Psoas muscle (tissue), 8 donors: ENCODE measurements around the gene OCIAD2. TPM values are rescaled to one million over a fixed set of nuclear protein-coding genes. Genes with fewer than 3 reads are reported as not detected.
A peak's percentile ranks its signal among the peaks of the same experiment; 100 is the strongest.

Experiments used
- ATAC-seq, 4 donors: fragments of 200-7000 bp; cut with Tn5 transposase; one replicate each; pipeline ENCODE4 v1.9.1; 2020; ENCODE audit warnings: moderate library complexity in 3 of 4, mild to moderate bottlenecking in 2 of 4
- DNase-seq, 2 donors: peaks; one replicate each; pipeline ENCODE4 v3.0.0-alpha.2; 2020
- H3K27ac ChIP-seq: fragments of 200-600 bp; one replicate; pipeline ENCODE4 v1.8.0; 2022
- H3K27me3 ChIP-seq, 3 donors: fragments of 200-600 bp in 1 of 3; one replicate each; pipeline versions ENCODE4 v1.6.1 to v1.8.0; 2013 to 2022; ENCODE audit warnings: low read length in 2 of 3, mild to moderate bottlenecking in 2 of 3, moderate library complexity in 1 of 3; ENCODE audit not compliant: insufficient read depth in 3 of 3
- H3K36me3 ChIP-seq, 2 donors: fragments of 200-600 bp in 1 of 2; one replicate each; pipeline versions ENCODE4 v1.6.1 to v1.8.0; 2013 to 2022; ENCODE audit warnings: low read depth in 1 of 2, mild to moderate bottlenecking in 1 of 2, moderate library complexity in 1 of 2; ENCODE audit not compliant: insufficient read depth in 1 of 2
- H3K4me1 ChIP-seq: fragments of 200-600 bp; one replicate; pipeline ENCODE4 v1.8.0; 2022
- H3K4me3 ChIP-seq: fragments of 200-600 bp; one replicate; pipeline ENCODE4 v1.8.0; 2022; ENCODE audit warnings: mild to moderate bottlenecking
- H3K9me3 ChIP-seq: fragments of 200-600 bp; one replicate; pipeline ENCODE4 v1.8.0; 2022
- WGBS, 3 donors: extraction: QIAGEN DNeasy Blood & Tissue Kit; methylation state at CpG; one replicate each; pipeline versions ENCODE4 v1.1.6 to v1.1.7; 2013; 5-methylcytosine and 5-hydroxymethylcytosine counted together
- intact Hi-C, 2 donors: fragments of 100-400 bp; cut with DNase I; formaldehyde crosslinking; loops; one replicate each; pipeline versions ENCODE4 v1.11.0 to v1.14.2; 2022
- long read RNA-seq, 2 donors: library from polyadenylated mRNA; unstranded; transcript quantifications; one replicate each; pipeline ENCODE4 v2.0.0, GENCODE V29; 2021
- polyA plus RNA-seq, 3 donors: library from polyadenylated mRNA; stranded (reverse); fragments of 200-250 nt; gene quantifications; one replicate each; pipeline ENCODE4 v1.2.3, GENCODE V29; 2013
- total RNA-seq, 4 donors: library from RNA; stranded (reverse); fragmentation: NEBNext Ultra II Directional in 2 of 4; extraction: Animal tissue kit (Norgen Biotek cat#: 25700) in 2 of 4; gene quantifications; one replicate each; pipeline versions ENCODE4 v1.2.1 to v1.2.4, GENCODE V29; 2021 to 2023
- TF ChIP-seq, protein P1 (sequence below): fragments of 200-600 bp; IDR thresholded peaks from one replicate; pipeline ENCODE4 v1.8.0; 2022; ENCODE audit warnings: antibody characterized with exemption
- donor health status: healthy with polysubstance abuse.
- donor health status: DM: no; HTN: no; CAD: no; lungs with moderate emphysema.
- donor health status: Bipolar disorder and iron deficiency.
- donor health status: healthy.
- donor health status: DM: yes; HTN: yes; CAD: no.
- donor health status: DM: no; HTN: no; CAD: no.
- donor health status: DM: no; HTN: no; CAD: no.
- donor health status: DM: yes; HTN: yes; CAD: no.

OCIAD2 gene, protein sequence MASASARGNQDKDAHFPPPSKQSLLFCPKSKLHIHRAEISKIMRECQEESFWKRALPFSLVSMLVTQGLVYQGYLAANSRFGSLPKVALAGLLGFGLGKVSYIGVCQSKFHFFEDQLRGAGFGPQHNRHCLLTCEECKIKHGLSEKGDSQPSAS
- total RNA-seq: 1 to 10 TPM; 2.1 to 9.7 (median 7.0) TPM
- 1 to 10 TPM; 3.7 to 8.8 (median 7.8) TPM for polyA plus RNA-seq
- long read RNA-seq, donor 1, partial matches to known transcripts: 0 of 3 reads
- long read RNA-seq, donor 1, other reads (novel, unspliced or antisense): 0 of 3 reads
- long read RNA-seq, donor 2: 0 reads

DNA sequence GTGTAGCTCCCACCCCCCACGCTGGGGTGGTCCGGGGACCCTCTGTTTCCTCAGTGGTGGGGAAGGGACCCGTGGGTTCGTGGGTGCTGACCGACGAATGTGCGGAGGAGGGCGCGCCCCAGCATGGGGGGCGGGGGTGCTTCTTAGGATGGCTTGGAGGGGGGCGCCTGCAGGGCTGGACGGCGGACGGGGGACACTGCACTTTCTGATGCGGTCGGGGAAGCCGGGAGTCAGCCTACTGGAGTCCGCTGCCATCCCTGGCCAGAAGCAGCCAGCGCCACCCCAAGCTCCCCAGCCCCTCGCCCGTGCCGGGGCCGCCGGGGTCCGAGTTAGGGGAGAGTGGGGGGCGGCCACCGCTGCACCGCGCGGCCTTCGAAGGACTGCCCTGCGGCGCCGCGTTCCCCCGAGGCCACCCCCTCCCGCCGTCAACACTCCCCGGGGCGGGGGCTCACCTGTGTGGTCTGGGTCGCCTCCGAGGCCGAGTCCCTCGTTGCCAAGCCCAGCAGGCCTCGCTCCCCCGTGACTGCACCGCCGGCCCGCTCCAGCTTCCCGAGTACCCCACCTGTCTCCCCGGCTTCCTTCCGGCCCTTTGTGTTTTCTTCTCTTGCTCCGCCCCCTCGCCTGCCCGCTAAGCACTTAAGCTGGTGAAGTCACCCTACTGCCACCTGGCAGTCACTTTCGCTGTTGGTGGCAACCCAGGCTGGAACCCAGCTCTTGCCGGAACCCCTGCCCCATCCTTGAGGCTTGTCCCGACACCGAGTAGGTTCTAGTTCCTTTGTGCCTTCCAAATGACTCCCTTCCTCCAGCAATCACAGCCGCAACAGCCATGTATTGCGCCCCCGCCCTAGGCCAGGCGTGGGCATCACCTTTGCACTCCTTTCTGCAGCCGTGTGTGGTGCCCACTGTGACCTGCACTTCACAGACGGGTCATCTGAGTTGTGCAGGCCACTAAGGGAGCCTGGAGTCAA, at the start of gene OCIAD2:
OCIAD2 (minus strand) TSS at position 569 of the 968 bp plus-strand sequence. CDS start 2,225 bp downstream, outside the sequence.
- ATAC-seq: peak; percentile 60 to 73 (median 65)
- peaks cover 0 to 15% (median 2%) of the 10 kb centered on the region in 3 donors for H3K27me3 ChIP-seq
- no peak within 1 kb of the TSS for H3K27ac ChIP-seq
- no peaks in the 10 kb centered on the region for H3K9me3 ChIP-seq
- intact Hi-C loops: no loop called here
- TF ChIP-seq, protein P1, sequence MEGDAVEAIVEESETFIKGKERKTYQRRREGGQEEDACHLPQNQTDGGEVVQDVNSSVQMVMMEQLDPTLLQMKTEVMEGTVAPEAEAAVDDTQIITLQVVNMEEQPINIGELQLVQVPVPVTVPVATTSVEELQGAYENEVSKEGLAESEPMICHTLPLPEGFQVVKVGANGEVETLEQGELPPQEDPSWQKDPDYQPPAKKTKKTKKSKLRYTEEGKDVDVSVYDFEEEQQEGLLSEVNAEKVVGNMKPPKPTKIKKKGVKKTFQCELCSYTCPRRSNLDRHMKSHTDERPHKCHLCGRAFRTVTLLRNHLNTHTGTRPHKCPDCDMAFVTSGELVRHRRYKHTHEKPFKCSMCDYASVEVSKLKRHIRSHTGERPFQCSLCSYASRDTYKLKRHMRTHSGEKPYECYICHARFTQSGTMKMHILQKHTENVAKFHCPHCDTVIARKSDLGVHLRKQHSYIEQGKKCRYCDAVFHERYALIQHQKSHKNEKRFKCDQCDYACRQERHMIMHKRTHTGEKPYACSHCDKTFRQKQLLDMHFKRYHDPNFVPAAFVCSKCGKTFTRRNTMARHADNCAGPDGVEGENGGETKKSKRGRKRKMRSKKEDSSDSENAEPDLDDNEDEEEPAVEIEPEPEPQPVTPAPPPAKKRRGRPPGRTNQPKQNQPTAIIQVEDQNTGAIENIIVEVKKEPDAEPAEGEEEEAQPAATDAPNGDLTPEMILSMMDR: peak; percentile 9
- peak within 1 kb of the TSS; percentile 65 for H3K4me3 ChIP-seq
- WGBS, 3 donors: 8 to 18% (median 9%) methylated on average over 33 to 65 of the region's 65 CpGs
- DNase-seq: peak; percentile 47 to 60
- H3K36me3 ChIP-seq: no peaks in the 10 kb centered on the region
- no peaks in the 10 kb centered on the region for H3K4me1 ChIP-seq

DNA sequence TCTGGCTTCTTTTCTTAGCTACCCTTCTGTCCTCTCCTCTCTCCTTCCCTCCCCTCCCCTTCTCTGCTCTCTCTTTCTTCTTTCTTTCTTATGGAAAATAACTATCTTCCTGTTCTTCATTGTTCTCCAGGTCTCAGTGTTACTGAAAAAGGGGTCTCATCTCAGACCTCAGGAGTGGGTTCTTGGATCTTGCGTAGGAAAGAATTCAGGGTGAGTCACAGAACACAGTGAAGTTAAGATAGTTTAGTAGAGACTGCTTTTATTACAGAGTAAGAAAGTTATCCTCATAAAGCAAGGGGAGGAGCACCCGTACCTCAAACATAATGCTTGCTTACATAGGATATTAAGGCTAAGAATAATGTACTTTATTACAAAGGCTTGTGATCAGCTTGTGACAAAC, 47.7 kb upstream of the OCIAD2 start:
- no peak for ATAC-seq
- no peak for DNase-seq

DNA sequence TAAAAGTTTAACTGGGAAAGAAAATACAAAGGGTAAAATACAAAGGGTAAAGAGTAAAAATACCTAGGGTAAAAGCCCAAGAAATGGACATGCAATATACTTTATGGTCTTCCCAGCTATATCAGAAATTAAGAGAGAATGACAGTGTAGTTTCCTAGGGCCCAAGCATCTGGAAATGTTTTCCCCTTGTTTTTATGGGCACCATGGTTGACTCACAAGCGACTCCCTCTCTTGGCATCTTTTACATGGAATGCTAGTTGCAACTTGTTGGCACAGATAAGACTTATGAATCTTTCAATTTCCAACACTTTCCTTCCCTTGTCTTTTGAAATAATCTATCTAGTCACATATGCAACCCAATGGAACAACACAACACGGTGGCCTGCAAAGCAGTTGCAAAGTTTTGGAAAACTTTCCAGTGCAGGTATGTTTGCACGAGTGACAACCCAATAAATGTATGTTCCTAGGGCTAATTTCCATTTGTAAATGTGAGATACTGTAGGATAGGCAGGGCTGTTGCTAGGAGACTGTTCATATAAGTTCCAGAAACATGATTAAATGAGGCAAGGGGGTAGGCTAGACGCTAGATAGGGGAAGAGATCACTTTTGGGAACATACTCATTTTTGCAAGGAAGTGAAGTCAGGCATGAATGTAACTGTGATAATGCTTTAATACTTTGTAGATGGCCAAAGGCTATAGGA, 43.1 kb upstream of the OCIAD2 start:
- intact Hi-C loops: loop anchor here in 1 of 2 donors (5.0 kb wide), 1 partner anchor 237 kb away; no protein-coding TSS in a partner anchor
- Histone ChIP-seq H3K36me3 (no peaks in the 10 kb centered on the region), H3K4me3 (no peak overlapping the region), H3K9me3 (no peaks in the 10 kb centered on the region), H3K27me3 (no peaks in the 10 kb centered on the region), H3K4me1 (no peaks in the 10 kb centered on the region), H3K27ac (no peak overlapping the region)
- ATAC-seq (no peak), DNase-seq (no peak)
- WGBS, 3 donors: 65 to 72% (median 66%) methylated on average over 4 of the region's 4 CpGs
- TF ChIP-seq, protein P1: no peak

More for the DNA sequence above, 47.7 kb upstream of the OCIAD2 start:
- no peak overlapping the region for H3K4me3 ChIP-seq
- intact Hi-C loops: loop anchor here in 1 of 2 donors (5.0 kb wide), 1 partner anchor 242 kb away; no protein-coding TSS in a partner anchor
- TF ChIP-seq, protein P1: no peak
- 78 to 82% (median 79%) methylated on average over 2 of the region's 2 CpGs for WGBS, 3 donors
- no peaks in the 10 kb centered on the region for H3K9me3 ChIP-seq
- no peaks in the 10 kb centered on the region for H3K4me1 ChIP-seq
- H3K27me3 ChIP-seq: no peaks in the 10 kb centered on the region
- H3K36me3 ChIP-seq: no peaks in the 10 kb centered on the region
- no peak overlapping the region for H3K27ac ChIP-seq

DNA sequence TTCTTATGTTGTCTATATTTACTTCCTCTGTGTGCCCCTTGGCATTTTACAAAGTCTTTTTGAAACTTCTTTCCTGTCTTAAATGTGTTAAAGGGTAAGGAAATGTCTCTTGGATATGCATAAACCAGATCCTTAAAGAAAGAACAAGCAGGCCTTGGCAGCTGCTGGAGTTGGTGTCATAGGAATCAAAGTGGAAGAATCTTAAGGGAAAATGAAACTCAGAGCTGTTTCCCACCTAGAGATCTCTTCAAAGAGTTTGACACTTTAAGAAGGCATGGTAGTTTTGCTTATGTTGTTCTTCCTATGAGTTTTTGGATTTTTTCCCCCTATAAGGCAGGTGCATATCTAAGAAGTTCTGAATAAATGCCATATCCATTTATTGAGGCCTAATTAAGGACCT, 42.5 kb upstream of the OCIAD2 start:
- H3K9me3 ChIP-seq: no peaks in the 10 kb centered on the region

More for the DNA sequence above, 42.5 kb upstream of the OCIAD2 start:
- no peaks in the 10 kb centered on the region for H3K27me3 ChIP-seq
- no peak overlapping the region for H3K4me3 ChIP-seq
- no peaks in the 10 kb centered on the region for H3K36me3 ChIP-seq
- H3K27ac ChIP-seq: no peak overlapping the region
- TF ChIP-seq, protein P1: no peak
- H3K4me1 ChIP-seq: no peaks in the 10 kb centered on the region
- intact Hi-C loops: no loop called here
- ATAC-seq (no peak), DNase-seq (no peak)
